Hepatocyte (in vitro differentiated cells): Measurements from ENCODE around the gene SSC5D.

Experiments
- CTCF ChIP-seq: fragments of 200-600 bp; sonication (generic); IDR thresholded peaks from 2 replicates; pipeline ENCODE4 v1.5.1; 2016; ENCODE audit warnings: antibody characterized with exemption, mild to moderate bottlenecking; ENCODE audit not compliant: poor library complexity
- EZH2 ChIP-seq: fragments of 200-600 bp; sonication (generic); IDR thresholded peaks from 2 replicates; pipeline ENCODE4 v1.6.1; 2016; ENCODE audit warnings: antibody characterized with exemption, mild to moderate bottlenecking, borderline replicate concordance
- EZH2phosphoT487 ChIP-seq: fragments of 200-600 bp; sonication (generic); IDR thresholded peaks from one replicate; pipeline ENCODE4 v1.6.1; 2018; ENCODE audit warnings: antibody characterized with exemption, mild to moderate bottlenecking, low read depth, moderate library complexity; ENCODE audit not compliant: unreplicated experiment, severe bottlenecking

- no peak for TF ChIP-seq CTCF
- TF ChIP-seq EZH2: no peak
- TF ChIP-seq EZH2phosphoT487: no peak
These were observed 42.8 kb downstream of the SSC5D start for GRCh38 chr19:55530996-55531395.
